Upper lobe of right lung (tissue), 1 donor: ENCODE data around the gene PACRG. TPM values are rescaled to one million over a fixed set of nuclear protein-coding genes. Genes with fewer than 3 reads are reported as not detected.

Experiments
- ATAC-seq: fragments of 200-7000 bp; cut with Tn5 transposase; one replicate; pipeline ENCODE4 v1.9.1; 2020; ENCODE audit warnings: mild to moderate bottlenecking, moderate library complexity
- DNase-seq: peaks from one replicate; pipeline ENCODE4 v3.0.0-alpha.2; 2020
- H3K27ac ChIP-seq: fragments of 200-600 bp; one replicate; pipeline ENCODE4 v1.8.0; 2022
- H3K27me3 ChIP-seq: fragments of 200-600 bp; one replicate; pipeline ENCODE4 v1.8.0; 2022; ENCODE audit warnings: mild to moderate bottlenecking
- H3K36me3 ChIP-seq: fragments of 200-600 bp; one replicate; pipeline ENCODE4 v1.8.0; 2022
- H3K4me1 ChIP-seq: fragments of 200-600 bp; one replicate; pipeline ENCODE4 v1.8.0; 2022
- H3K4me3 ChIP-seq: fragments of 200-600 bp; one replicate; pipeline ENCODE4 v1.8.0; 2022; ENCODE audit warnings: mild to moderate bottlenecking
- H3K9me3 ChIP-seq: fragments of 200-600 bp; one replicate; pipeline ENCODE4 v1.8.0; 2022
- CTCF ChIP-seq: fragments of 200-600 bp; IDR thresholded peaks from one replicate; pipeline ENCODE4 v1.8.0; 2022; ENCODE audit warnings: antibody characterized with exemption
- intact Hi-C: fragments of 100-400 bp; cut with DNase I; formaldehyde crosslinking; loops from one replicate; pipeline ENCODE4 v1.11.0; 2022
- total RNA-seq: library from RNA; stranded (reverse); fragmentation: NEBNext Ultra II Directional; extraction: Animal tissue kit (Norgen Biotek cat#: 25700); gene quantifications from one replicate; pipeline ENCODE4 v1.2.1, GENCODE V29; 2021
- donor health status: DM: no; HTN: yes; CAD: no; lungs with severe emphysema.

PACRG gene
- total RNA-seq, 1 donor from 2014 or later, result 1.5 TPM

- DNase-seq (no peak), ATAC-seq (no peak)
- Histone ChIP-seq H3K27ac (no peak overlapping the region), H3K4me3 (no peak overlapping the region), H3K36me3 (no peaks in the 10 kb centered on the region), H3K4me1 (no peaks in the 10 kb centered on the region), H3K9me3 (no peaks in the 10 kb centered on the region), H3K27me3 (no peaks in the 10 kb centered on the region)
- TF ChIP-seq CTCF, result no peak
- intact Hi-C loops, result no loop called here
These were observed 136.0 kb downstream of the PACRG start for GRCh38 chr6:162863821-162864220.

- Histone ChIP-seq H3K27ac (no peak overlapping the region), H3K36me3 (no peaks in the 10 kb centered on the region), H3K9me3 (no peaks in the 10 kb centered on the region), H3K4me1 (no peaks in the 10 kb centered on the region), H3K27me3 (no peaks in the 10 kb centered on the region), H3K4me3 (no peak overlapping the region)
- ATAC-seq, result no peak
- TF ChIP-seq CTCF, result no peak
- no peak for DNase-seq
- intact Hi-C loops, result no loop called here
These were observed 137.1 kb downstream of the PACRG start for GRCh38 chr6:162864911-162865310.

- TF ChIP-seq CTCF, result no peak
- no peak overlapping the region for H3K4me3 ChIP-seq
- DNase-seq, result no peak
- H3K27ac ChIP-seq, result no peak overlapping the region
- no peaks in the 10 kb centered on the region for H3K9me3 ChIP-seq
- no peaks in the 10 kb centered on the region for H3K27me3 ChIP-seq
- no peaks in the 10 kb centered on the region for H3K36me3 ChIP-seq
- intact Hi-C loops, result no loop called here
- H3K4me1 ChIP-seq, result no peaks in the 10 kb centered on the region
- no peak for ATAC-seq
These were observed 138.9 kb downstream of the PACRG start for GRCh38 chr6:162866656-162867055.

- H3K4me1 ChIP-seq, result no peaks in the 10 kb centered on the region
- no peak overlapping the region for H3K4me3 ChIP-seq
- no peaks in the 10 kb centered on the region for H3K36me3 ChIP-seq
- no peaks in the 10 kb centered on the region for H3K27me3 ChIP-seq
- no peaks in the 10 kb centered on the region for H3K9me3 ChIP-seq
- intact Hi-C loops, result no loop called here
- no peak for TF ChIP-seq CTCF
- no peak overlapping the region for H3K27ac ChIP-seq
- no peak for DNase-seq
- peak; percentile 15 for ATAC-seq
These were observed 140.6 kb downstream of the PACRG start for GRCh38 chr6:162868397-162868796.

GRCh38 chr6:162871966-162872365 is 144.2 kb downstream of the PACRG start:
- Histone ChIP-seq H3K4me3 (no peak overlapping the region), H3K27me3 (no peaks in the 10 kb centered on the region), H3K9me3 (no peaks in the 10 kb centered on the region), H3K27ac (no peak overlapping the region), H3K36me3 (no peaks in the 10 kb centered on the region), H3K4me1 (no peaks in the 10 kb centered on the region)
- no peak for DNase-seq
- TF ChIP-seq CTCF, result no peak
- intact Hi-C loops, result no loop called here
- ATAC-seq, result no peak

- DNase-seq (no peak), ATAC-seq (no peak)
- H3K36me3 ChIP-seq, result no peaks in the 10 kb centered on the region
- no peak overlapping the region for H3K4me3 ChIP-seq
- H3K27me3 ChIP-seq, result no peaks in the 10 kb centered on the region
- no peaks in the 10 kb centered on the region for H3K4me1 ChIP-seq
- intact Hi-C loops, result no loop called here
- TF ChIP-seq CTCF, result no peak
- no peak overlapping the region for H3K27ac ChIP-seq
- H3K9me3 ChIP-seq, result no peaks in the 10 kb centered on the region
These were observed 145.8 kb downstream of the PACRG start for GRCh38 chr6:162873537-162873936.
